ENCODE data around the gene ZNF580. TPM values are rescaled to one million over a fixed set of nuclear protein-coding genes. Genes with fewer than 3 reads are reported as not detected.

The ZNF580 gene
- total RNA-seq, 1 donor from 2014 or later = 2.8 TPM

DNA sequence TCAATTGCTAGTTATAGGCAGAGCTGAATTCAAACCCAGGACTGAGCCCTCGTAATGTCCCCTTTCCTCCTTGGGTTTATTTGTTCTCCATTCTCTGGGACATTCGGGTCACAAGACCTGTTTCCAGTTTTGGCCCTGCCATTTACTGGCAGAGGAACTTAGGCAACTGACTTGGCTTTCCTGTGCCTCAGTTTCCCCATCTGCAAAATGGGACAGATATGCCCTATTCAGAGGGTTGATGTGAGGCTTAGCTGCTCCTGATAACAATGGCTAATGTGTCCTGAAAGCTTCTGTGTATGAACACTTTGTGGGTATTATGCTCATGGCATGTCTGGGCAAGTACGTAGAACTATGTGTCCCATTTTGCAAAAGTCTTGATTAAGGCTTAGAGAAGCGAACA, 39.7 kb upstream of the ZNF580 start:
- Mint-ChIP-seq H3K9me3 (peaks cover 12% of the 10 kb centered on the region), H3K27me3 (ENCODE audit: insufficient read depth, low read depth) (peaks cover 7% of the 10 kb centered on the region), H3K36me3 (peaks cover 23% of the 10 kb centered on the region), H3K4me3 (peak overlapping the region; percentile 86), H3K4me1 (peaks cover 38% of the 10 kb centered on the region), H3K27ac (peak overlapping the region; percentile 89)
- Histone ChIP-seq H3F3A (ENCODE audit: low read depth) (peaks cover 67% of the 10 kb centered on the region), H3K4me3 (peak overlapping the region; percentile 73), H3K4me2 (peak overlapping the region; percentile 89), H3K27ac (peak overlapping the region; percentile 98), H3K36me3 (peaks cover 3% of the 10 kb centered on the region), H2AFZ (replicated peaks) (no peak overlapping the region), H3K27me3 (no peaks in the 10 kb centered on the region), H4K20me1 (ENCODE audit: low read depth) (no peaks in the 10 kb centered on the region), H3K79me2 (ENCODE audit: low read depth) (peaks cover 16% of the 10 kb centered on the region), H3K9me3 (ENCODE audit: low read depth) (no peaks in the 10 kb centered on the region), H3K4me1 (peaks cover 6% of the 10 kb centered on the region), H3K9ac (no peak overlapping the region)
- TF ChIP-seq, protein P1, sequence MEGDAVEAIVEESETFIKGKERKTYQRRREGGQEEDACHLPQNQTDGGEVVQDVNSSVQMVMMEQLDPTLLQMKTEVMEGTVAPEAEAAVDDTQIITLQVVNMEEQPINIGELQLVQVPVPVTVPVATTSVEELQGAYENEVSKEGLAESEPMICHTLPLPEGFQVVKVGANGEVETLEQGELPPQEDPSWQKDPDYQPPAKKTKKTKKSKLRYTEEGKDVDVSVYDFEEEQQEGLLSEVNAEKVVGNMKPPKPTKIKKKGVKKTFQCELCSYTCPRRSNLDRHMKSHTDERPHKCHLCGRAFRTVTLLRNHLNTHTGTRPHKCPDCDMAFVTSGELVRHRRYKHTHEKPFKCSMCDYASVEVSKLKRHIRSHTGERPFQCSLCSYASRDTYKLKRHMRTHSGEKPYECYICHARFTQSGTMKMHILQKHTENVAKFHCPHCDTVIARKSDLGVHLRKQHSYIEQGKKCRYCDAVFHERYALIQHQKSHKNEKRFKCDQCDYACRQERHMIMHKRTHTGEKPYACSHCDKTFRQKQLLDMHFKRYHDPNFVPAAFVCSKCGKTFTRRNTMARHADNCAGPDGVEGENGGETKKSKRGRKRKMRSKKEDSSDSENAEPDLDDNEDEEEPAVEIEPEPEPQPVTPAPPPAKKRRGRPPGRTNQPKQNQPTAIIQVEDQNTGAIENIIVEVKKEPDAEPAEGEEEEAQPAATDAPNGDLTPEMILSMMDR (IDR thresholded peaks at IDR 0.05) = no peak
- TF ChIP-seq EZH2phosphoT487 (IDR thresholded peaks at IDR 0.05) (no peak), EZH2 (IDR thresholded peaks at IDR 0.05) (no peak)
- no peak for DNase-seq (ENCODE audit: low spot score)

DNA sequence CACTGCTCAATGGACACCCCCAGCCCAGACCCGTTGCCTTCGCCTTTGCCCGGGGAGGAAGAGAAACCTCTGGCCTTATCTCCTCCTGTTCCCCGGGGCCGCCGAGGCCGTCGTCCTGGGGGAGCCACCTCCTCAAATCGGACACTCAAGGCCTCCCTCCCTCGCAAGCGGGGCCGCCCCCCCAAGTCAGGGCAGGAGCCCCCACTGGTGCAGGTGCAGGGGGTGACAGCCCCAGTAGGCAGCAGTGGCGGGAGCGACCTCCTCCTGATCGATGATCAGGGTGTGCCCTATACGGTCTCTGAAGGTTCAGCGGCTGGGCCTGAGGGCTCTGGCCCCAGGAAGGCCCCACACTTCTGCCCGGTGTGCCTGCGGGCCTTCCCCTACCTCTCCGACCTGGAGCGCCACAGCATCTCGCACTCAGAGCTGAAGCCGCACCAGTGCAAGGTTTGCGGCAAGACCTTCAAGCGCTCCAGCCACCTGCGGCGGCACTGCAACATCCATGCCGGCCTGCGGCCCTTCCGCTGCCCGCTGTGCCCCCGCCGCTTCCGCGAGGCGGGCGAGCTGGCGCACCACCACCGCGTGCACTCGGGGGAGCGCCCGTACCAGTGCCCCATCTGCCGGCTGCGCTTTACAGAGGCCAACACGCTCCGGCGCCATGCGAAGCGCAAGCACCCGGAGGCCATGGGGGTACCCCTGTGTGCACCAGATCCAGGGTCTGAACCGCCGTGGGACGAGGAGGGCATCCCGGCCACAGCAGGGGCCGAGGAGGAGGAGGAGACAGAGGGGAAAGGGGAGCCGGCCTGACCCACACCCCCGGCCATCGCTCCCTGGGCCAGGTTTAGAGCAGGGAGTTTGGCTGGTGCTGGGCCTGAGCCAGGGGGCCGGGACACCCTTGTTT, 38.4 kb upstream of the ZNF580 start:
- no peak for DNase-seq (ENCODE audit: low spot score)
- peaks cover 11% of the 10 kb centered on the region for H4K20me1 ChIP-seq (ENCODE audit: low read depth)
- H2AFZ ChIP-seq (replicated peaks) = no peak overlapping the region
- no peak overlapping the region for H3K4me2 ChIP-seq
- no peaks in the 10 kb centered on the region for H3K9me3 ChIP-seq (ENCODE audit: low read depth)
- H3K36me3 ChIP-seq = no peaks in the 10 kb centered on the region
- Mint-ChIP-seq H3K27ac (peak overlapping the region; percentile 93), H3K9me3 (peaks cover 12% of the 10 kb centered on the region), H3K36me3 (peaks cover 14% of the 10 kb centered on the region), H3K4me3 (peak overlapping the region; percentile 86), H3K27me3 (ENCODE audit: insufficient read depth, low read depth) (peaks cover 7% of the 10 kb centered on the region), H3K4me1 (peaks cover 44% of the 10 kb centered on the region)
- no peak overlapping the region for H3K9ac ChIP-seq
- peaks cover 21% of the 10 kb centered on the region for H3K79me2 ChIP-seq (ENCODE audit: low read depth)
- no peak overlapping the region for H3K27ac ChIP-seq
- no peaks in the 10 kb centered on the region for H3K27me3 ChIP-seq
- no peak overlapping the region for H3K4me3 ChIP-seq
- no peak for TF ChIP-seq EZH2 (IDR thresholded peaks at IDR 0.05)
- TF ChIP-seq EZH2phosphoT487 (IDR thresholded peaks at IDR 0.05) = no peak
- TF ChIP-seq, protein P1 (IDR thresholded peaks at IDR 0.05) = no peak
- peaks cover 72% of the 10 kb centered on the region for H3F3A ChIP-seq (ENCODE audit: low read depth)
- H3K4me1 ChIP-seq = peaks cover 14% of the 10 kb centered on the region

DNA sequence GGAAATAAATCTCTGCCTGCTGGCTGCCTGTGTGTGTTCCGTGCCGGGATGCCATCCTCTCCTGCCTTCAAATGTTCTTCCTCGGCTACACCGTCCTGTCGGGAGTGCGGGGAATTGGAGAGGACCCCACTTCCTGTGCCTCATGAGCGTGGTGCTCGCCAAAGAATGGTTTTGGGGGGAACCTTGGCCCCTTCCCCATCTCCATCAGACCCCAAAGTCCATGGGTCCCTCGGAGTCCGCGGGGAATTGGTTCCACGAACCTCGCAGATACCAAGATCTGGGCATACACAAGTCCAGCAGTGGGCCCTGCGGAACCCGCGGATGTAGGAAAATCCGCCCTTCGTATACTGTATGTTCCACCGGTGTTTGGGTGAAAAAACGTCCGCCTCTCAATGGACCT, 37.7 kb upstream of the ZNF580 start:
- H3K4me1 Mint-ChIP-seq = peaks cover 46% of the 10 kb centered on the region

More for the DNA sequence above, 37.7 kb upstream of the ZNF580 start:
- no peaks in the 10 kb centered on the region for H3K9me3 ChIP-seq (ENCODE audit: low read depth)
- H3K4me3 Mint-ChIP-seq = peak overlapping the region; percentile 49
- H3K9me3 Mint-ChIP-seq = peaks cover 12% of the 10 kb centered on the region
- peaks cover 65% of the 10 kb centered on the region for H3F3A ChIP-seq (ENCODE audit: low read depth)
- no peak overlapping the region for H3K9ac ChIP-seq
- H3K36me3 ChIP-seq = no peaks in the 10 kb centered on the region
- H2AFZ ChIP-seq (replicated peaks) = no peak overlapping the region
- peaks cover 18% of the 10 kb centered on the region for H4K20me1 ChIP-seq (ENCODE audit: low read depth)
- peaks cover 14% of the 10 kb centered on the region for H3K36me3 Mint-ChIP-seq
- no peak overlapping the region for H3K4me3 ChIP-seq
- peaks cover 20% of the 10 kb centered on the region for H3K79me2 ChIP-seq (ENCODE audit: low read depth)
- peak overlapping the region; percentile 76 for H3K27ac Mint-ChIP-seq
- H3K27ac ChIP-seq = no peak overlapping the region
- H3K4me2 ChIP-seq = no peak overlapping the region
- TF ChIP-seq, protein P1 (IDR thresholded peaks at IDR 0.05) = no peak
- TF ChIP-seq EZH2phosphoT487 (IDR thresholded peaks at IDR 0.05) = no peak
- TF ChIP-seq EZH2 (IDR thresholded peaks at IDR 0.05) = no peak
- H3K27me3 ChIP-seq = no peaks in the 10 kb centered on the region
- H3K27me3 Mint-ChIP-seq (ENCODE audit: insufficient read depth, low read depth) = peaks cover 7% of the 10 kb centered on the region
- peaks cover 12% of the 10 kb centered on the region for H3K4me1 ChIP-seq
- no peak for DNase-seq (ENCODE audit: low spot score)

Data from neural progenitor cell (in vitro differentiated cells).